ENCODE results near the gene MYH14. TPM values are rescaled to one million over a fixed set of nuclear protein-coding genes. Genes with fewer than 3 reads are reported as not detected.

Gene MYH14
- total and polyA plus RNA-seq, 7 donors, result 55.4 to 298 (median 164) TPM

- intact Hi-C loops (cut with DNase I), result no loop called here
- ATAC-seq, result no peak
These were observed 49.5 kb downstream of the MYH14 start for GRCh38 chr19:50252887-50253268.

GRCh38 chr19:50255115-50255514 is 51.7 kb downstream of the MYH14 start:
- intact Hi-C loops (cut with DNase I), result loop anchor here in 1 of 2 donors (5.0 kb wide), 1 partner anchor 88 kb away; no protein-coding TSS in a partner anchor
- H3K27me3 ChIP-seq (ENCODE audit: insufficient read depth in 3 of 3, low read length in 2 of 3), result no peaks in the 10 kb centered on the region
- H3K27ac ChIP-seq, result no peak overlapping the region
- no peak for TF ChIP-seq CTCF (IDR thresholded peaks at IDR 0.05)
- no peaks in the 10 kb centered on the region for H3K4me1 ChIP-seq
- DNase-seq, result no peak
- WGBS, 3 donors, result 76 to 94% (median 85%) methylated on average over 5 of the region's 5 CpGs
- H3K36me3 ChIP-seq (ENCODE audit: insufficient read depth in 1 of 2, low read depth in 1 of 2), result peaks cover 2 to 95% of the 10 kb centered on the region in 2 donors
- no peak for ATAC-seq
- no peaks in the 10 kb centered on the region for H3K9me3 ChIP-seq
- H3K4me3 ChIP-seq, result no peak overlapping the region

More at GRCh38 chr19:50252887-50253268, 49.5 kb downstream of the MYH14 start:
- Histone ChIP-seq H3K4me1 (no peaks in the 10 kb centered on the region), H3K9me3 (no peaks in the 10 kb centered on the region), H3K4me3 (no peak overlapping the region), H3K36me3 (ENCODE audit: insufficient read depth in 1 of 2, low read depth in 1 of 2) (peaks cover 2 to 93% of the 10 kb centered on the region in 2 donors), H3K27me3 (ENCODE audit: insufficient read depth in 3 of 3, low read length in 2 of 3) (no peaks in the 10 kb centered on the region), H3K27ac (no peak overlapping the region)
- 81 to 91% (median 90%) methylated on average over 5 of the region's 5 CpGs for WGBS, 3 donors
- no peak for DNase-seq
- TF ChIP-seq CTCF (IDR thresholded peaks at IDR 0.05), result no peak

- ATAC-seq (no peak), DNase-seq (no peak)
- intact Hi-C loops (cut with DNase I), result loop anchor here in 1 of 2 donors (5.0 kb wide), 1 partner anchor 90 kb away; no protein-coding TSS in a partner anchor
- Histone ChIP-seq H3K27ac (no peak overlapping the region), H3K4me3 (no peak overlapping the region), H3K27me3 (ENCODE audit: insufficient read depth in 3 of 3, low read length in 2 of 3) (no peaks in the 10 kb centered on the region), H3K36me3 (ENCODE audit: insufficient read depth in 1 of 2, low read depth in 1 of 2) (peaks cover 0 to 90% of the 10 kb centered on the region in 2 donors), H3K4me1 (no peaks in the 10 kb centered on the region), H3K9me3 (no peaks in the 10 kb centered on the region)
- 89 to 96% (median 91%) methylated on average over 10 of the region's 10 CpGs for WGBS, 3 donors
- TF ChIP-seq CTCF (IDR thresholded peaks at IDR 0.05), result no peak
These were observed 53.7 kb downstream of the MYH14 start for GRCh38 chr19:50257141-50257540.

GRCh38 chr19:50258918-50259372 is 55.5 kb downstream of the MYH14 start:
- Histone ChIP-seq H3K27ac (no peak overlapping the region), H3K4me1 (no peaks in the 10 kb centered on the region), H3K27me3 (ENCODE audit: insufficient read depth in 3 of 3, low read length in 2 of 3) (no peaks in the 10 kb centered on the region), H3K9me3 (no peaks in the 10 kb centered on the region), H3K4me3 (no peak overlapping the region), H3K36me3 (ENCODE audit: insufficient read depth in 1 of 2, low read depth in 1 of 2) (peaks cover 0 to 90% of the 10 kb centered on the region in 2 donors)
- 50 to 60% (median 51%) methylated on average over 25 of the region's 25 CpGs for WGBS, 3 donors
- intact Hi-C loops (cut with DNase I), result loop anchor here in 1 of 2 donors (5.0 kb wide), 1 partner anchor 92 kb away; no protein-coding TSS in a partner anchor
- peak in 3 of 4 donors; percentile 29 to 67 (median 61) for ATAC-seq
- TF ChIP-seq CTCF (IDR thresholded peaks at IDR 0.05), result peak; percentile 64
- peak; percentile 32 to 74 for DNase-seq
